Limb (tissue), 2 donors: Measurements from ENCODE around the gene ANKRD37.

ENCODE experiments used
- DNase-seq, 2 donors: peaks; one replicate each; pipeline ENCODE4 v3.0.0-alpha.2; 2016; ENCODE audit errors: extremely low spot score in 2 of 2

Gene ANKRD37

GRCh38 chr4:185379326-185380295, 17.0 kb upstream of the ANKRD37 start:
- no peak for DNase-seq

GRCh38 chr4:185380320-185380719, 16.3 kb upstream of the ANKRD37 start:
- DNase-seq: no peak

- DNase-seq: no peak
These were observed 15.1 kb upstream of the ANKRD37 start for GRCh38 chr4:185381288-185382196.

- DNase-seq: no peak
These were observed 13.9 kb upstream of the ANKRD37 start for GRCh38 chr4:185382754-185383153.

- DNase-seq: no peak
These were observed 13.2 kb upstream of the ANKRD37 start for GRCh38 chr4:185383451-185383850.

- no peak for DNase-seq
These were observed 12.6 kb upstream of the ANKRD37 start for GRCh38 chr4:185384061-185384460.

GRCh38 chr4:185384930-185385331, 11.7 kb upstream of the ANKRD37 start:
- DNase-seq: peak in 1 of 2 donors; percentile 18

- DNase-seq: no peak
These were observed 8.7 kb upstream of the ANKRD37 start for GRCh38 chr4:185387957-185388356.

- no peak for DNase-seq
These were observed 5.7 kb upstream of the ANKRD37 start for GRCh38 chr4:185390941-185391340.

- DNase-seq: no peak
These were observed 4.5 kb upstream of the ANKRD37 start for GRCh38 chr4:185392156-185392555.

GRCh38 chr4:185394568-185395237, 1.9 kb upstream of the ANKRD37 start:
- DNase-seq: peak in 1 of 2 donors; percentile 34

GRCh38 chr4:185395238-185395955, 1.2 kb upstream of the ANKRD37 start, which contains the start of gene LRP2BP:
LRP2BP (minus strand) TSS chr4:185395924; CDS start chr4:185378186, 17,738 bp downstream.
- DNase-seq: peak in 1 of 2 donors; percentile 90

- DNase-seq: peak; percentile 98 to 99
These were observed 501 bp upstream of the ANKRD37 start for GRCh38 chr4:185395956-185396723.

GRCh38 chr4:185398618-185399017, 2.0 kb downstream of the ANKRD37 start:
- DNase-seq: no peak

- DNase-seq: no peak
These were observed 2.8 kb downstream of the ANKRD37 start for GRCh38 chr4:185399466-185399865.

GRCh38 chr4:185404031-185404430, 7.4 kb downstream of the ANKRD37 start:
- DNase-seq: no peak

GRCh38 chr4:185405296-185405999, 8.8 kb downstream of the ANKRD37 start:
- no peak for DNase-seq

- DNase-seq: no peak
These were observed 11.8 kb downstream of the ANKRD37 start for GRCh38 chr4:185408432-185408831.

GRCh38 chr4:185411849-185412248, 15.2 kb downstream of the ANKRD37 start:
- no peak for DNase-seq
